Muscle layer of duodenum (tissue), 2 donors: ENCODE data around the gene GNG3.
A peak's percentile ranks its signal among the peaks of the same experiment; 100 is the strongest.

ENCODE experiments used
- H3K27ac ChIP-seq: one replicate; pipeline ENCODE4 v1.7.0; 2013; ENCODE audit warnings: mild to moderate bottlenecking, low read length
- H3K27me3 ChIP-seq: one replicate; pipeline ENCODE4 v1.7.0; 2013; ENCODE audit warnings: low read depth, mild to moderate bottlenecking, control low read depth, low read length
- H3K36me3 ChIP-seq, 2 donors: one replicate each; pipeline ENCODE4 v1.7.0; 2013; ENCODE audit warnings: low read length in 2 of 2, control low read depth in 1 of 2, mild to moderate bottlenecking in 1 of 2; ENCODE audit not compliant: insufficient read depth in 2 of 2, control insufficient read depth in 1 of 2
- H3K4me1 ChIP-seq, 2 donors: one replicate each; pipeline ENCODE4 v1.7.0; 2013; ENCODE audit warnings: low read length in 2 of 2, mild to moderate bottlenecking in 2 of 2, control low read depth in 1 of 2, moderate library complexity in 1 of 2; ENCODE audit not compliant: insufficient read depth in 2 of 2, control insufficient read depth in 1 of 2
- H3K4me3 ChIP-seq, 2 donors: one replicate each; pipeline ENCODE4 v1.7.0; 2013; ENCODE audit warnings: low read length in 2 of 2, low read depth in 1 of 2, mild to moderate bottlenecking in 1 of 2
- H3K9me3 ChIP-seq, 2 donors: one replicate each; pipeline ENCODE4 v1.7.0; 2013; ENCODE audit warnings: low read length in 2 of 2, control low read depth in 1 of 2, mild to moderate bottlenecking in 1 of 2; ENCODE audit not compliant: control insufficient read depth in 1 of 2
- donor health status: healthy.

GNG3 gene

GRCh38 chr11:62707277-62707861 lies at the start of gene GNG3, which contains the start of gene BSCL2:
Gene GNG3, plus strand, starts transcription at chr11:62707676. Its CDS starts 620 bp downstream, at chr11:62708296.
Gene BSCL2, minus strand, starts transcription at chr11:62707424. Its CDS starts 229 bp downstream, at chr11:62707195.
- Histone ChIP-seq H3K4me3 (peak within 1 kb of the TSS; percentile 79 to 91), H3K9me3 (no peaks in the 10 kb centered on the region), H3K4me1 (peaks cover 23 to 44% of the 10 kb centered on the region in 2 donors), H3K27ac (peak within 1 kb of the TSS; percentile 67), H3K27me3 (no peaks in the 10 kb centered on the region), H3K36me3 (peaks cover 4 to 15% of the 10 kb centered on the region in 2 donors)

GRCh38 chr11:62664405-62665074 lies 42.9 kb upstream of the GNG3 start:
- peak overlapping the region; percentile 85 for H3K27ac ChIP-seq
- peaks cover 15 to 28% of the 10 kb centered on the region in 2 donors for H3K4me1 ChIP-seq
- peak overlapping the region; percentile 86 to 90 for H3K4me3 ChIP-seq
- no peaks in the 10 kb centered on the region for H3K9me3 ChIP-seq
- peaks cover 8% of the 10 kb centered on the region in 2 donors for H3K36me3 ChIP-seq
- H3K27me3 ChIP-seq = no peaks in the 10 kb centered on the region

- peaks cover 8% of the 10 kb centered on the region in 2 donors for H3K36me3 ChIP-seq
Measured at GRCh38 chr11:62665075-62665598, 42.3 kb upstream of the GNG3 start, which contains the start of the genes C11orf98 and CSKMT. Gene C11orf98, minus strand, starts transcription at chr11:62665210. Its CDS starts 41 bp downstream, at chr11:62665169. Gene CSKMT, plus strand, starts transcription at chr11:62665312. Its CDS starts 568 bp downstream, at chr11:62665880.

GRCh38 chr11:62665599-62666258 lies 41.7 kb upstream of the GNG3 start:
- Histone ChIP-seq H3K27me3 (no peaks in the 10 kb centered on the region), H3K36me3 (peaks cover 8% of the 10 kb centered on the region in 2 donors), H3K27ac (peak overlapping the region; percentile 85), H3K4me1 (peaks cover 15 to 34% of the 10 kb centered on the region in 2 donors), H3K9me3 (no peaks in the 10 kb centered on the region), H3K4me3 (peak overlapping the region; percentile 86 to 90)

More at GRCh38 chr11:62665075-62665598, 42.3 kb upstream of the GNG3 start, which contains the start of the genes C11orf98 and CSKMT:
- Histone ChIP-seq H3K27ac (peak within 1 kb of the TSS; percentile 85), H3K4me1 (peaks cover 15 to 28% of the 10 kb centered on the region in 2 donors), H3K9me3 (no peaks in the 10 kb centered on the region), H3K27me3 (no peaks in the 10 kb centered on the region), H3K4me3 (peak within 1 kb of the TSS; percentile 86 to 90)

GRCh38 chr11:62666259-62666926 lies 41.1 kb upstream of the GNG3 start:
- Histone ChIP-seq H3K27ac (peak overlapping the region; percentile 85), H3K27me3 (no peaks in the 10 kb centered on the region), H3K4me1 (peaks cover 15 to 37% of the 10 kb centered on the region in 2 donors), H3K4me3 (peak overlapping the region; percentile 86 to 90), H3K36me3 (peaks cover 8% of the 10 kb centered on the region in 2 donors), H3K9me3 (no peaks in the 10 kb centered on the region)

- Histone ChIP-seq H3K27me3 (no peaks in the 10 kb centered on the region), H3K27ac (no peak overlapping the region), H3K9me3 (no peaks in the 10 kb centered on the region), H3K4me3 (no peak overlapping the region), H3K36me3 (peaks cover 8% of the 10 kb centered on the region in 2 donors), H3K4me1 (peaks cover 15 to 40% of the 10 kb centered on the region in 2 donors)
Measured at GRCh38 chr11:62667460-62667859, 40.0 kb upstream of the GNG3 start.

GRCh38 chr11:62669420-62670161 lies 37.9 kb upstream of the GNG3 start:
- peaks cover 15 to 44% of the 10 kb centered on the region in 2 donors for H3K4me1 ChIP-seq
- H3K9me3 ChIP-seq = no peaks in the 10 kb centered on the region
- no peak overlapping the region for H3K27ac ChIP-seq
- peaks cover 4 to 6% of the 10 kb centered on the region in 2 donors for H3K36me3 ChIP-seq
- H3K27me3 ChIP-seq = no peaks in the 10 kb centered on the region
- no peak overlapping the region for H3K4me3 ChIP-seq

- H3K4me1 ChIP-seq = peaks cover 15 to 40% of the 10 kb centered on the region in 2 donors
Measured at GRCh38 chr11:62671236-62671607, 36.3 kb upstream of the GNG3 start.

GRCh38 chr11:62671608-62672389 lies 35.7 kb upstream of the GNG3 start, which contains the start of the genes LBHD1 and UQCC3:
Gene LBHD1, minus strand, starts transcription at chr11:62672267. Its CDS starts 2,236 bp downstream, at chr11:62670031.
Gene UQCC3, plus strand, starts transcription at chr11:62671673. Its CDS starts 73 bp downstream, at chr11:62671746.
- Histone ChIP-seq H3K4me1 (peaks cover 9 to 40% of the 10 kb centered on the region in 2 donors), H3K9me3 (no peaks in the 10 kb centered on the region), H3K27ac (peak within 1 kb of the TSS; percentile 95), H3K36me3 (peaks cover 11 to 14% of the 10 kb centered on the region in 2 donors), H3K27me3 (no peaks in the 10 kb centered on the region), H3K4me3 (peak within 1 kb of the TSS; percentile 77 to 95)

More at GRCh38 chr11:62671236-62671607, 36.3 kb upstream of the GNG3 start:
- H3K27me3 ChIP-seq = no peaks in the 10 kb centered on the region
- peak overlapping the region; percentile 77 to 95 for H3K4me3 ChIP-seq
- peak overlapping the region; percentile 95 for H3K27ac ChIP-seq
- peaks cover 6 to 8% of the 10 kb centered on the region in 2 donors for H3K36me3 ChIP-seq
- H3K9me3 ChIP-seq = no peaks in the 10 kb centered on the region
